Measurements from ENCODE around the gene UBE2I. TPM values are rescaled to one million over a fixed set of nuclear protein-coding genes. Genes with fewer than 3 reads are reported as not detected.

UBE2I gene
- total and polyA plus RNA-seq, 2 donors (not counting 1 experiment from before 2014, with no cell fraction given), result 152 to 265 TPM

DNA sequence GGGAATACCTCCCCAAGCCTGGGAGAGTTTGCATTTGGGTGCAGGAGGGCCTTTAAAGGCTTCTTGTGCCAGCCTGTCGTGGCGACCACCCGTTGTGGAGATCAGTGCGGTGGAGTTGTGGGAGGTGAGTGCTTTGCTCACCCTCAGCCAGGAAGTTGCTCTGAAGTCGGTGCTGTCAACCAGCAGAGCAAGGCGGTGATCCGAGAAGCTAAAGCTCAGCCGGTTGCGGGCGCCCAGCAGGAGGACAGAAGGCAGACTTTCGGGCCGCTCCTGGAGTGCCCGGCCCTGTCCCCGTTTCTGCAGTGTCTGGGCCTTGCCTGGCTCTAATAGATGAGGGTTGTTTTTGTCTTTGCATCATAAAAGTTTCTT is 1.4 kb downstream of the UBE2I start:
- ATAC-seq (ENCODE audit: low read depth), result no peak

More for the DNA sequence above, 1.4 kb downstream of the UBE2I start:
- Histone ChIP-seq H2AFZ (ENCODE audit: insufficient read depth, low read depth, low read length, poor library complexity, severe bottlenecking) (no peak overlapping the region), H3K4me1 (ENCODE audit: control insufficient read depth in 2 of 2, insufficient read depth in 2 of 2, low read length in 2 of 2) (peaks cover 28 to 49% of the 10 kb centered on the region in 2 donors), H3K9ac (ENCODE audit: low read length) (peak overlapping the region; percentile 78), H3K4me3 (ENCODE audit: control extremely low read depth in 1 of 5, extremely low read depth in 1 of 5, insufficient read depth in 1 of 5, low read depth in 2 of 5, low read length in 4 of 5) (peak overlapping the region; percentile 80 to 90 (median 86)), H3K36me3 (replicated peaks in 1 of 2; ENCODE audit: control extremely low read depth in 1 of 2, control insufficient read depth in 1 of 2, extremely low read depth in 1 of 2, insufficient read depth in 2 of 2, low read length in 1 of 2) (peaks cover 0 to 40% of the 10 kb centered on the region in 2 experiments), H4K20me1 (ENCODE audit: control insufficient read depth, insufficient read depth, low read length, poor library complexity, severe bottlenecking) (peaks cover 59% of the 10 kb centered on the region), H3K27me3 (replicated peaks in 1 of 4; ENCODE audit: control extremely low read depth in 1 of 4, control insufficient read depth in 3 of 4, insufficient read depth in 4 of 4, low read length in 3 of 4) (no peaks in the 10 kb centered on the region), H3K79me2 (ENCODE audit: control insufficient read depth, insufficient read depth, low read length) (peaks cover 74% of the 10 kb centered on the region), H3K27ac (ENCODE audit: low read length in 2 of 2) (peak overlapping the region; percentile 57 to 75), H3K9me3 (ENCODE audit: control extremely low read depth in 1 of 3, control insufficient read depth in 2 of 3, insufficient read depth in 1 of 3, low read length in 2 of 3) (no peaks in the 10 kb centered on the region), H3K4me2 (replicated peaks; ENCODE audit: low read depth, low read length, poor library complexity, severe bottlenecking) (peak overlapping the region; percentile 87)
- Mint-ChIP-seq H3K4me3 (peak overlapping the region; percentile 99), H3K9me3 (ENCODE audit: insufficient read depth) (no peaks in the 10 kb centered on the region), H3K27ac (peak overlapping the region; percentile 97), H3K27me3 (no peaks in the 10 kb centered on the region), H3K4me1 (peaks cover 45% of the 10 kb centered on the region)
- DNase-seq, result peak; percentile 64
- CTCF ChIA-PET, result interaction anchor here (1.0 kb wide), 1 partner anchor 32 kb away, joined by 3 read pairs; no protein-coding TSS in a partner anchor
- intact Hi-C loops (cut with micrococcal nuclease), result no loop called here
- POLR2A ChIA-PET, result interaction anchor here (0.6 kb wide), 1 partner anchor 16 kb away, joined by 4 read pairs; no protein-coding TSS in a partner anchor
- 2% methylated on average over 14 of the region's 14 CpGs for WGBS (ENCODE audit: insufficient coverage)
- TF ChIP-seq CTCF (IDR thresholded peaks at IDR 0.05) (no peak), EZH2 (IDR thresholded peaks at IDR 0.05; ENCODE audit: borderline replicate concordance, insufficient read depth, low read depth, low read length, poor library complexity, severe bottlenecking) (no peak)

All from B cell (primary cell).